GM12801 (cell line): ENCODE data around the gene FLNB.

Source experiments
- CTCF ChIP-seq: IDR thresholded peaks from one replicate; pipeline ENCODE4 v1.5.1; 2011; ENCODE audit warnings: control low read depth; ENCODE audit not compliant: insufficient read length; ENCODE audit errors: extremely low read depth

Gene FLNB

GRCh38 chr3:58173669-58174398, 165.6 kb downstream of the FLNB start:
- no peak for TF ChIP-seq CTCF

GRCh38 chr3:58175187-58175436, 166.9 kb downstream of the FLNB start:
- TF ChIP-seq CTCF: no peak

GRCh38 chr3:58175437-58176184, 167.4 kb downstream of the FLNB start:
- no peak for TF ChIP-seq CTCF

GRCh38 chr3:58176185-58176530, 167.9 kb downstream of the FLNB start:
- no peak for TF ChIP-seq CTCF

- TF ChIP-seq CTCF: no peak
Observed at GRCh38 chr3:58176827-58177489, 168.7 kb downstream of the FLNB start.

GRCh38 chr3:58177747-58178527, 169.7 kb downstream of the FLNB start:
- no peak for TF ChIP-seq CTCF
